ENCODE measurements around the gene LY6G5B. TPM values are rescaled to one million over a fixed set of nuclear protein-coding genes. Genes with fewer than 3 reads are reported as not detected.
A peak's percentile ranks its signal among the peaks of the same experiment; 100 is the strongest.

Gene LY6G5B
- polyA plus RNA-seq, 1 of the 3 experiments (the other 2 are of a cell fraction), result 12.7 TPM

- H3K4me2 ChIP-seq, result peak overlapping the region; percentile 81
- H3K27me3 ChIP-seq (ENCODE audit: insufficient read depth), result no peaks in the 10 kb centered on the region
- peaks cover 5 to 6% of the 10 kb centered on the region in 2 experiments; a peak in 3 of 4 replicates for H3K4me1 ChIP-seq (ENCODE audit: control insufficient read depth in 1 of 2, insufficient read depth in 2 of 2, low read depth in 1 of 2, low read length in 1 of 2)
- DNase-seq, result peak; percentile 80
- CTCF ChIA-PET, result interaction anchor here (0.8 to 2.5 kb wide), 5 partner anchors 10 to 106 kb away, joined by 4 to 9 read pairs (median 5); partner anchors contain the start of genes ATP6V1G2, C6orf47, CSNK2B and GPANK1
- H4K20me1 ChIP-seq (ENCODE audit: insufficient read depth), result no peaks in the 10 kb centered on the region
- peak overlapping the region; percentile 64 to 69 for H3K4me3 ChIP-seq (ENCODE audit: low read depth in 2 of 2, low read length in 1 of 2)
- POLR2A ChIA-PET, result interaction anchor here (0.7 to 2.8 kb wide), 10 partner anchors 10 to 110 kb away, joined by 3 to 20 read pairs (median 9); partner anchors contain the start of genes C6orf47, CSNK2B, DDX39B and GPANK1
- peaks cover 70% of the 10 kb centered on the region for H3K79me2 ChIP-seq (ENCODE audit: insufficient read depth)
- peaks cover 24% of the 10 kb centered on the region for H3F3A ChIP-seq (replicated peaks; ENCODE audit: insufficient read depth)
- no peaks in the 10 kb centered on the region for H3K9me2 ChIP-seq
- H2AFZ ChIP-seq (ENCODE audit: low read depth), result peak overlapping the region; percentile 61; the same call in 1 of the 2 replicates
- H3K27ac ChIP-seq (ENCODE audit: low read depth in 2 of 2, low read length in 1 of 2), result peak overlapping the region; percentile 96 to 99
- WGBS (ENCODE audit: low lambda C conversion rate), result 3% methylated on average over 24 of the region's 29 CpGs
- H3K9ac ChIP-seq, result peak overlapping the region; percentile 94
- H3K9me3 ChIP-seq, result no peaks in the 10 kb centered on the region
- H3K36me3 ChIP-seq (replicated peaks in 1 of 2; ENCODE audit: control insufficient read depth in 1 of 2, insufficient read depth in 2 of 2, low read length in 1 of 2), result peaks cover 29 to 34% of the 10 kb centered on the region in 2 experiments
- TF ChIP-seq NFIC (IDR thresholded peaks at IDR 0.05; ENCODE audit: borderline replicate concordance), result no peak
- no peak for TF ChIP-seq POLR2AphosphoS5 (IDR thresholded peaks at IDR 0.05; ENCODE audit: low read depth, low read length)
- TF ChIP-seq IRF3 (IDR thresholded peaks at IDR 0.05; ENCODE audit: low read depth, low read length), result no peak
- no peak for TF ChIP-seq SMC3 (IDR thresholded peaks at IDR 0.05; ENCODE audit: low read depth, low read length)
- TF ChIP-seq EZH2phosphoT487 (IDR thresholded peaks at IDR 0.05; ENCODE audit: borderline replicate concordance, low read depth), result no peak
- 0 out of 2 replicates have a peak, but pooled peaks have one; percentile 11 for TF ChIP-seq YY1 (IDR thresholded peaks at IDR 0.05; ENCODE audit: low read depth)
- TF ChIP-seq SIN3A (IDR thresholded peaks at IDR 0.05; ENCODE audit: borderline replicate concordance, low read depth, low read length), result no peak; the same call in 1 of the 2 replicates
- no peak for TF ChIP-seq RAD21 (IDR thresholded peaks at IDR 0.05; ENCODE audit: low read length)
- no peak for TF ChIP-seq GATA2 (CRISPR knock-in tag; IDR thresholded peaks at IDR 0.05)
- no peak for TF ChIP-seq REST (IDR thresholded peaks at IDR 0.05; ENCODE audit: low read depth, low read length)
- TF ChIP-seq MXI1 (IDR thresholded peaks at IDR 0.05; ENCODE audit: low read depth, low read length), result peak; percentile 84
- TF ChIP-seq JUND (IDR thresholded peaks at IDR 0.05), result no peak
- TF ChIP-seq TCF12 (IDR thresholded peaks at IDR 0.05), result no peak
- TF ChIP-seq NRF1 (IDR thresholded peaks at IDR 0.05; ENCODE audit: low read depth, low read length), result peak; percentile 37; the same call in 1 of the 2 replicates
- TF ChIP-seq, protein P1, sequence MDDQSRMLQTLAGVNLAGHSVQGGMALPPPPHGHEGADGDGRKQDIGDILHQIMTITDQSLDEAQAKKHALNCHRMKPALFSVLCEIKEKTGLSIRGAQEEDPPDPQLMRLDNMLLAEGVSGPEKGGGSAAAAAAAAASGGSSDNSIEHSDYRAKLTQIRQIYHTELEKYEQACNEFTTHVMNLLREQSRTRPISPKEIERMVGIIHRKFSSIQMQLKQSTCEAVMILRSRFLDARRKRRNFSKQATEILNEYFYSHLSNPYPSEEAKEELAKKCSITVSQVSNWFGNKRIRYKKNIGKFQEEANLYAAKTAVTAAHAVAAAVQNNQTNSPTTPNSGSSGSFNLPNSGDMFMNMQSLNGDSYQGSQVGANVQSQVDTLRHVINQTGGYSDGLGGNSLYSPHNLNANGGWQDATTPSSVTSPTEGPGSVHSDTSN (IDR thresholded peaks at IDR 0.05), result peak; percentile 72
- peak; percentile 14; the same call in 1 of the 2 replicates for TF ChIP-seq MAX (IDR thresholded peaks at IDR 0.05; ENCODE audit: low read depth)
- no peak for TF ChIP-seq ELF1 (IDR thresholded peaks at IDR 0.05)
- no peak for TF ChIP-seq FOXM1 (IDR thresholded peaks at IDR 0.05; ENCODE audit: low read depth)
- TF ChIP-seq TAF1 (IDR thresholded peaks at IDR 0.05; ENCODE audit: borderline replicate concordance, low read depth, low read length), result no peak
- no peak for TF ChIP-seq CHD2 (IDR thresholded peaks at IDR 0.05; ENCODE audit: low read length, partially characterized antibody)
- TF ChIP-seq GABPA (IDR thresholded peaks at IDR 0.05; ENCODE audit: low read depth), result no peak
- no peak for TF ChIP-seq EP300 (IDR thresholded peaks at IDR 0.05; ENCODE audit: borderline replicate concordance in 1 of 2, low read depth in 1 of 2, low read length in 1 of 2)
- TF ChIP-seq TEAD4 (IDR thresholded peaks at IDR 0.05; ENCODE audit: borderline replicate concordance, insufficient read depth), result no peak
- no peak for TF ChIP-seq RXRA (IDR thresholded peaks at IDR 0.05; ENCODE audit: borderline replicate concordance, low read depth)
- no peak for TF ChIP-seq USF2 (IDR thresholded peaks at IDR 0.05; ENCODE audit: borderline replicate concordance, low read depth, low read length)
- TF ChIP-seq FOSL2 (IDR thresholded peaks at IDR 0.05; ENCODE audit: borderline replicate concordance, low read depth), result no peak
- TF ChIP-seq MEF2A (IDR thresholded peaks at IDR 0.05; ENCODE audit: borderline replicate concordance, low read depth), result no peak
These were observed 18.1 kb upstream of the LY6G5B start for GRCh38 chr6:31651602-31652191.

Data from SK-N-SH (cell line).